HS-5 (cell line): Measurements from ENCODE around the gene MPV17L.
"Not testable (repeated sequence)": the region's sequence is repeated elsewhere in the genome, so short reads cannot be mapped to it uniquely, and the experiment has no call there.

Experiments
- DNase-seq: peaks from one replicate; pipeline ENCODE4 v3.0.0-alpha.2; 2012; ENCODE audit warnings: low read depth

Gene MPV17L

GRCh38 chr16:15452246-15452855, 56.8 kb downstream of the MPV17L start:
- no peak for DNase-seq

- DNase-seq = not testable (repeated sequence)
Measured at GRCh38 chr16:15453296-15453695, 57.7 kb downstream of the MPV17L start.

GRCh38 chr16:15454933-15455332, 59.4 kb downstream of the MPV17L start:
- not testable (repeated sequence) for DNase-seq

- DNase-seq = no peak
Measured at GRCh38 chr16:15457400-15457799, 61.8 kb downstream of the MPV17L start.

GRCh38 chr16:15457958-15458357, 62.4 kb downstream of the MPV17L start:
- no peak for DNase-seq

- DNase-seq = no peak
Measured at GRCh38 chr16:15459791-15460190, 64.2 kb downstream of the MPV17L start.

- DNase-seq = no peak
Measured at GRCh38 chr16:15460601-15461000, 65.0 kb downstream of the MPV17L start.

- DNase-seq = no peak
Measured at GRCh38 chr16:15461376-15461775, 65.8 kb downstream of the MPV17L start.
